Keratinocyte (primary cell): Measurements from ENCODE around the gene TOLLIP. TPM values are rescaled to one million over a fixed set of nuclear protein-coding genes. Genes with fewer than 3 reads are reported as not detected.

Experiments
- DNase-seq: peaks from one replicate; pipeline ENCODE4 v3.0.0-alpha.2; 2011; ENCODE audit warnings: low read depth, missing footprints, low spot score
- FAIRE-seq: peaks from 2 replicates; lab custom pipeline; 2011; peaks lifted over from hg19 to GRCh38; lab: Jason Lieb, UNC
- H2AFZ ChIP-seq: 2 replicates; pipeline ENCODE4 v1.6.0; 2012; ENCODE audit warnings: low read length, control low read depth, inconsistent platforms; ENCODE audit not compliant: control insufficient read depth
- H3K27ac ChIP-seq: 2 replicates; pipeline ENCODE4 v1.5.1; 2011; ENCODE audit warnings: low read length; ENCODE audit not compliant: control insufficient read depth, insufficient read depth
- H3K27me3 ChIP-seq: 3 replicates; pipeline ENCODE4 v1.6.0; 2011; ENCODE audit warnings: low read length; ENCODE audit not compliant: control insufficient read depth, insufficient read depth; ENCODE audit errors: extremely low read depth
- H3K36me3 ChIP-seq, 2 experiments: 2 replicates in 1 of 2; 3 replicates in 1 of 2; pipeline ENCODE4 v1.5.1; 2011; ENCODE audit warnings: low read length in 2 of 2, mild to moderate bottlenecking in 1 of 2; ENCODE audit not compliant: control insufficient read depth in 2 of 2, insufficient read depth in 2 of 2; ENCODE audit errors: extremely low read depth in 1 of 2
- H3K4me1 ChIP-seq: 3 replicates; pipeline ENCODE4 v1.5.1; 2011; ENCODE audit warnings: low read length; ENCODE audit not compliant: control insufficient read depth, insufficient read depth; ENCODE audit errors: extremely low read depth
- H3K4me2 ChIP-seq: 3 replicates; pipeline ENCODE4 v1.6.0; 2011; ENCODE audit warnings: low read depth, low read length; ENCODE audit not compliant: control insufficient read depth, insufficient read depth; ENCODE audit errors: extremely low read depth
- H3K4me3 ChIP-seq, 3 experiments: fragments of 200-600 bp in 1 of 3; sonication (generic) in 1 of 3; 2 replicates in 2 of 3; 3 replicates in 1 of 3; pipeline ENCODE4 v1.5.1; 2011 to 2016; ENCODE audit warnings: low read length in 3 of 3, mild to moderate bottlenecking in 3 of 3, control low read depth in 2 of 3, inconsistent platforms in 1 of 3, low read depth in 1 of 3, mixed read lengths in 1 of 3, mixed run types in 1 of 3, moderate library complexity in 1 of 3; ENCODE audit not compliant: control insufficient read depth in 2 of 3, insufficient read depth in 2 of 3; ENCODE audit errors: extremely low read depth in 1 of 3
- H3K79me2 ChIP-seq: 2 replicates; pipeline ENCODE4 v1.6.0; 2012; ENCODE audit warnings: low read length; ENCODE audit not compliant: control insufficient read depth, insufficient read depth
- H3K9ac ChIP-seq: 3 replicates; pipeline ENCODE4 v1.6.0; 2011; ENCODE audit warnings: low read length; ENCODE audit not compliant: control insufficient read depth, insufficient read depth; ENCODE audit errors: extremely low read depth
- H3K9me1 ChIP-seq: 3 replicates; pipeline ENCODE4 v1.6.0; 2011; ENCODE audit warnings: low read length; ENCODE audit not compliant: control insufficient read depth, insufficient read depth; ENCODE audit errors: extremely low read depth
- H3K9me3 ChIP-seq: 2 replicates; pipeline ENCODE4 v1.5.1; 2012; ENCODE audit warnings: low read depth, low read length; ENCODE audit not compliant: control insufficient read depth
- H4K20me1 ChIP-seq: 3 replicates; pipeline ENCODE4 v1.6.0; 2011; ENCODE audit warnings: low read length; ENCODE audit not compliant: control insufficient read depth, insufficient read depth; ENCODE audit errors: extremely low read depth
- CTCF ChIP-seq, 3 experiments: IDR thresholded peaks in 1 of 3; conservative IDR thresholded peaks in 1 of 3; optimal IDR thresholded peaks in 1 of 3; 2 replicates in 2 of 3; 3 replicates in 1 of 3; pipeline versions ENCODE3 to v1.5.1; 2011; ENCODE audit warnings: low read length in 3 of 3, mild to moderate bottlenecking in 3 of 3, moderate library complexity in 2 of 3, control low read depth in 1 of 3, inconsistent platforms in 1 of 3; ENCODE audit not compliant: insufficient read depth in 2 of 3; ENCODE audit errors: extremely low read depth in 1 of 3
- EZH2 ChIP-seq: IDR thresholded peaks from one replicate; pipeline ENCODE4 v1.6.1; 2012; ENCODE audit warnings: inconsistent platforms, mild to moderate bottlenecking, low read length, moderate library complexity
- dilution Hi-C: fragments of 300-500 bp; cut with MboI; formaldehyde crosslinking; loops from one replicate; pipeline ENCODE4 v1.7.0; 2020; ENCODE audit warnings: low sequenced_read_pairs; ENCODE audit not compliant: extremely low pct_ligation_motif_present
- polyA plus RNA-seq, 5 experiments: library from polyadenylated mRNA; depleted of rRNA in 3 of 5; stranded (reverse) in 3 of 5; stranded (forward) in 1 of 5; unstranded in 1 of 5; fragments of >200 nt; gene quantifications; 1 replicate in 1 of 5; 2 replicates in 3 of 5; 3 replicates in 1 of 5; pipeline versions ENCODE4 v1.2.1 to v1.2.3, GENCODE V29; 2011 to 2012; ENCODE audit warnings: missing spikeins in 2 of 5, low read depth in 1 of 5, low replicate concordance in 1 of 5

The TOLLIP gene
- polyA plus RNA-seq, 1 donor (not counting 4 experiments of a cell fraction or from before 2014, with no cell fraction given), result 40.2 TPM

GRCh38 chr11:1295591-1295990, 13.8 kb downstream of the TOLLIP start:
- Histone ChIP-seq H3K9me1 (no peaks in the 10 kb centered on the region), H3K9ac (no peak overlapping the region), H4K20me1 (peaks cover 28% of the 10 kb centered on the region), H3K4me3 (no peak overlapping the region), H2AFZ (no peak overlapping the region), H3K36me3 (peaks cover 17 to 35% of the 10 kb centered on the region in 2 experiments), H3K4me2 (no peak overlapping the region), H3K27ac (no peak overlapping the region), H3K4me1 (peaks cover 19% of the 10 kb centered on the region), H3K79me2 (peaks cover 80% of the 10 kb centered on the region), H3K27me3 (no peaks in the 10 kb centered on the region), H3K9me3 (no peaks in the 10 kb centered on the region)
- dilution Hi-C loops, result no loop called here
- FAIRE-seq, result no peak
- DNase-seq, result no peak
- TF ChIP-seq EZH2, result no peak
- no peak for TF ChIP-seq CTCF (optimal IDR thresholded peaks at IDR 0.05 in 1 of 3, IDR thresholded peaks at IDR 0.05 in 1 of 3, conservative IDR thresholded peaks at IDR 0.05 in 1 of 3; ENCODE audit: extremely low read depth in 1 of 3, insufficient read depth in 2 of 3, low read length in 3 of 3)

GRCh38 chr11:1295086-1295485, 14.3 kb downstream of the TOLLIP start:
- Histone ChIP-seq H3K27me3 (no peaks in the 10 kb centered on the region), H3K9me1 (no peaks in the 10 kb centered on the region), H3K4me1 (peaks cover 19% of the 10 kb centered on the region), H4K20me1 (peaks cover 30% of the 10 kb centered on the region), H3K4me2 (no peak overlapping the region), H3K4me3 (no peak overlapping the region), H3K27ac (no peak overlapping the region), H2AFZ (no peak overlapping the region), H3K9me3 (no peaks in the 10 kb centered on the region), H3K9ac (no peak overlapping the region), H3K79me2 (peaks cover 80% of the 10 kb centered on the region), H3K36me3 (peaks cover 22 to 39% of the 10 kb centered on the region in 2 experiments)
- TF ChIP-seq EZH2 (no peak), CTCF (optimal IDR thresholded peaks at IDR 0.05 in 1 of 3, IDR thresholded peaks at IDR 0.05 in 1 of 3, conservative IDR thresholded peaks at IDR 0.05 in 1 of 3; ENCODE audit: extremely low read depth in 1 of 3, insufficient read depth in 2 of 3, low read length in 3 of 3) (no peak)
- FAIRE-seq (no peak), DNase-seq (no peak)
- dilution Hi-C loops, result no loop called here
